OCI-LY1 (cell line): ENCODE results near the gene COX11.

Experiments used
- H2AFZ ChIP-seq: fragments of 200-600 bp; sonication (generic), shearing (Covaris generic); 2 replicates; pipeline ENCODE4 v1.6.0; 2014; ENCODE audit warnings: antibody characterized with exemption, mild to moderate bottlenecking, low read length
- H3F3A ChIP-seq: fragments of 200-600 bp; sonication (generic), shearing (Covaris generic); 2 replicates; pipeline ENCODE4 v1.6.0; 2014; ENCODE audit warnings: mild to moderate bottlenecking, antibody characterized with exemption, low read length, moderate library complexity; ENCODE audit not compliant: insufficient read depth
- H3K27ac ChIP-seq: fragments of 200-600 bp; sonication (generic); 2 replicates; pipeline ENCODE4 v1.5.1; 2014; ENCODE audit warnings: low read length, mixed run types, mild to moderate bottlenecking, low read depth; ENCODE audit not compliant: poor library complexity, severe bottlenecking
- H3K27me3 ChIP-seq: fragments of 200-600 bp; sonication (generic); 2 replicates; pipeline ENCODE4 v1.6.0; 2014; ENCODE audit warnings: antibody characterized with exemption, mild to moderate bottlenecking, low read length, moderate library complexity; ENCODE audit not compliant: insufficient read depth
- H3K36me3 ChIP-seq: fragments of 200-600 bp; sonication (generic); 2 replicates; pipeline ENCODE4 v1.6.1; 2014; ENCODE audit warnings: mild to moderate bottlenecking, antibody characterized with exemption, low read length, moderate library complexity, mixed read lengths; ENCODE audit not compliant: insufficient read depth
- H3K4me1 ChIP-seq: fragments of 200-600 bp; sonication (generic); 2 replicates; pipeline ENCODE4 v1.5.1; 2014; ENCODE audit warnings: mild to moderate bottlenecking, low read length, moderate library complexity; ENCODE audit not compliant: insufficient read depth, severe bottlenecking
- H3K4me2 ChIP-seq: fragments of 200-600 bp; sonication (generic), shearing (Covaris generic); 2 replicates; pipeline ENCODE4 v1.6.1; 2014; ENCODE audit warnings: low read length
- H3K4me3 ChIP-seq: fragments of 200-600 bp; sonication (generic); 2 replicates; pipeline ENCODE4 v1.5.1; 2014; ENCODE audit warnings: low read length, low read depth, mild to moderate bottlenecking, mixed read lengths; ENCODE audit not compliant: poor library complexity, severe bottlenecking
- H3K79me2 ChIP-seq: fragments of 200-600 bp; shearing (Covaris generic); 2 replicates; pipeline ENCODE4 v1.6.1; 2016; ENCODE audit warnings: mixed run types, low read length, mixed read lengths; ENCODE audit not compliant: insufficient read depth
- H3K9ac ChIP-seq: fragments of 200-600 bp; sonication (generic), shearing (Covaris generic); 2 replicates; pipeline ENCODE4 v1.6.1; 2014; ENCODE audit warnings: mild to moderate bottlenecking, low read length, mixed read lengths
- H3K9me2 ChIP-seq: fragments of 200-600 bp; sonication (generic), shearing (Covaris generic); 2 replicates; pipeline ENCODE4 v1.6.1; 2014; ENCODE audit warnings: low read depth, mild to moderate bottlenecking, low read length, mixed read lengths
- H3K9me3 ChIP-seq: fragments of 200-600 bp; shearing (Covaris generic); 2 replicates; pipeline ENCODE4 v1.6.1; 2014; ENCODE audit warnings: low read length, mixed read lengths
- H4K20me1 ChIP-seq: fragments of 200-600 bp; sonication (generic), shearing (Covaris generic); 2 replicates; pipeline ENCODE4 v1.6.0; 2016; ENCODE audit warnings: mild to moderate bottlenecking, low read length; ENCODE audit not compliant: insufficient read depth
- EZH2 ChIP-seq: fragments of 200-600 bp; sonication (generic), shearing (Covaris generic); IDR thresholded peaks from 2 replicates; pipeline ENCODE4 v1.8.0; 2017; ENCODE audit warnings: borderline replicate concordance, mixed run types, mild to moderate bottlenecking, antibody characterized with exemption, low read length, moderate library complexity, mixed read lengths
- TF ChIP-seq, protein P1 (sequence below): fragments of 200-600 bp; sonication (generic), shearing (Covaris generic); IDR thresholded peaks from 2 replicates; pipeline ENCODE4 v1.5.1; 2017; ENCODE audit warnings: mild to moderate bottlenecking, antibody characterized with exemption, low read length, moderate library complexity, mixed read lengths

Gene COX11

GRCh38 chr17:54920819-54921218, 47.6 kb downstream of the COX11 start:
- Histone ChIP-seq H3K27me3 (no peaks in the 10 kb centered on the region), H3K79me2 (no peaks in the 10 kb centered on the region), H3K9ac (no peak overlapping the region), H3K9me2 (no peaks in the 10 kb centered on the region), H3K4me2 (no peak overlapping the region), H3K9me3 (peaks cover 3% of the 10 kb centered on the region; the same call in 1 of the 2 replicates), H3F3A (no peaks in the 10 kb centered on the region), H3K4me1 (no peaks in the 10 kb centered on the region), H3K4me3 (no peak overlapping the region), H2AFZ (no peak overlapping the region), H3K36me3 (no peaks in the 10 kb centered on the region), H4K20me1 (no peaks in the 10 kb centered on the region), H3K27ac (no peak overlapping the region)
- TF ChIP-seq, protein P1, sequence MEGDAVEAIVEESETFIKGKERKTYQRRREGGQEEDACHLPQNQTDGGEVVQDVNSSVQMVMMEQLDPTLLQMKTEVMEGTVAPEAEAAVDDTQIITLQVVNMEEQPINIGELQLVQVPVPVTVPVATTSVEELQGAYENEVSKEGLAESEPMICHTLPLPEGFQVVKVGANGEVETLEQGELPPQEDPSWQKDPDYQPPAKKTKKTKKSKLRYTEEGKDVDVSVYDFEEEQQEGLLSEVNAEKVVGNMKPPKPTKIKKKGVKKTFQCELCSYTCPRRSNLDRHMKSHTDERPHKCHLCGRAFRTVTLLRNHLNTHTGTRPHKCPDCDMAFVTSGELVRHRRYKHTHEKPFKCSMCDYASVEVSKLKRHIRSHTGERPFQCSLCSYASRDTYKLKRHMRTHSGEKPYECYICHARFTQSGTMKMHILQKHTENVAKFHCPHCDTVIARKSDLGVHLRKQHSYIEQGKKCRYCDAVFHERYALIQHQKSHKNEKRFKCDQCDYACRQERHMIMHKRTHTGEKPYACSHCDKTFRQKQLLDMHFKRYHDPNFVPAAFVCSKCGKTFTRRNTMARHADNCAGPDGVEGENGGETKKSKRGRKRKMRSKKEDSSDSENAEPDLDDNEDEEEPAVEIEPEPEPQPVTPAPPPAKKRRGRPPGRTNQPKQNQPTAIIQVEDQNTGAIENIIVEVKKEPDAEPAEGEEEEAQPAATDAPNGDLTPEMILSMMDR: no peak
- no peak for TF ChIP-seq EZH2

DNA sequence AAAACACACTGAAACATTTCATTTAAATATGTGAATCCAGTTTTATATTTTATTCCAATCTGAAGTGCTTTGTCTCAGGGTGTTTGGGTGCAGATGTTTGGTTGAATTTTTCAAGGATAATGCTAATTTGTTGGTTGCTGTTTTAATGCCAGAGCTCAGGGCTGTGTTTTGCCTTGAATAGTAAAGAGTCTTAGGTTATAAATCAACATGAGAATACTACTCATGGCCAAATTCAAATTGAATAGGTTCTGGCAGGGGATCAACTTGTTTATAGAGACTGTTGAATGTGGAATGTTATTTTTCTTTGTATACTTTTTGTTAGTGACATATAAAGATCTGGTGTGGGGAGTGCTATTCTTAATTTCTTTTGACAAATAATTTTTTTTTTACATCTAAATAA, 49.0 kb downstream of the COX11 start:
- Histone ChIP-seq H3K27me3 (no peaks in the 10 kb centered on the region), H3K27ac (no peak overlapping the region), H3K9ac (no peak overlapping the region), H3K9me2 (no peaks in the 10 kb centered on the region), H3K4me2 (no peak overlapping the region), H3K4me3 (no peak overlapping the region), H4K20me1 (no peaks in the 10 kb centered on the region), H3K4me1 (no peaks in the 10 kb centered on the region), H3K36me3 (no peaks in the 10 kb centered on the region), H3F3A (no peaks in the 10 kb centered on the region), H3K9me3 (peaks cover 3% of the 10 kb centered on the region; the same call in 1 of the 2 replicates), H2AFZ (no peak overlapping the region), H3K79me2 (no peaks in the 10 kb centered on the region)
- TF ChIP-seq, protein P1: no peak
- TF ChIP-seq EZH2: no peak

DNA sequence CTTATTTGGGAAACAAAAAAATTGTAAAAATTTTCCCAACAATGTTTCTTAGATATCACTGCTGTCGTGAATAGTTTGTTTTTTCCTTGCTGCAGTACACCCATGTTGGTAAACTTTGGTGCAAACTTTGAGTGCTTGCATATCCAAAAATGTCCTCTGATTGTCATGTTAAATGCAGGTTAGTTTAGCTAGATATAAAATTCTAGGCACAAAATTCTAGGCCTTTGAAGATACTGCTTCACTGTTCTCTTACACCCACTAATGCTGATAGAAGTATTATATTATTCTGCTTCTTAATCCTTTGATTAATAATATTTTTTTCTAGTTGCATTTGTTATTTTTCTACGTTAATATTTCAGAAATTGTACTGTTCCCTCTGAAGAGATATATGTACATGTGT, 51.7 kb downstream of the COX11 start:
- Histone ChIP-seq H3K27me3 (no peaks in the 10 kb centered on the region), H3K9ac (no peak overlapping the region), H3K4me3 (no peak overlapping the region), H3F3A (no peaks in the 10 kb centered on the region), H3K9me3 (peaks cover 3% of the 10 kb centered on the region; the same call in 1 of the 2 replicates), H3K79me2 (no peaks in the 10 kb centered on the region), H3K4me1 (no peaks in the 10 kb centered on the region), H3K36me3 (no peaks in the 10 kb centered on the region), H3K27ac (no peak overlapping the region), H3K4me2 (no peak overlapping the region), H4K20me1 (no peaks in the 10 kb centered on the region), H3K9me2 (no peaks in the 10 kb centered on the region), H2AFZ (no peak overlapping the region)
- TF ChIP-seq, protein P1: no peak
- TF ChIP-seq EZH2: no peak
